GM10266 (cell line): ENCODE measurements around the gene MEF2D.

Source experiments
- DNase-seq: peaks from one replicate; pipeline ENCODE4 v3.0.0; 2012; ENCODE audit errors: extremely low spot score
- TF ChIP-seq, protein P1 (sequence below): IDR thresholded peaks from 2 replicates; pipeline ENCODE4 v1.5.1; 2012; ENCODE audit warnings: mild to moderate bottlenecking, low read depth; ENCODE audit not compliant: control insufficient read depth, insufficient read depth; ENCODE audit errors: missing control alignments

MEF2D gene

GRCh38 chr1:156440654-156441437 lies 59.7 kb downstream of the MEF2D start:
- TF ChIP-seq, protein P1, sequence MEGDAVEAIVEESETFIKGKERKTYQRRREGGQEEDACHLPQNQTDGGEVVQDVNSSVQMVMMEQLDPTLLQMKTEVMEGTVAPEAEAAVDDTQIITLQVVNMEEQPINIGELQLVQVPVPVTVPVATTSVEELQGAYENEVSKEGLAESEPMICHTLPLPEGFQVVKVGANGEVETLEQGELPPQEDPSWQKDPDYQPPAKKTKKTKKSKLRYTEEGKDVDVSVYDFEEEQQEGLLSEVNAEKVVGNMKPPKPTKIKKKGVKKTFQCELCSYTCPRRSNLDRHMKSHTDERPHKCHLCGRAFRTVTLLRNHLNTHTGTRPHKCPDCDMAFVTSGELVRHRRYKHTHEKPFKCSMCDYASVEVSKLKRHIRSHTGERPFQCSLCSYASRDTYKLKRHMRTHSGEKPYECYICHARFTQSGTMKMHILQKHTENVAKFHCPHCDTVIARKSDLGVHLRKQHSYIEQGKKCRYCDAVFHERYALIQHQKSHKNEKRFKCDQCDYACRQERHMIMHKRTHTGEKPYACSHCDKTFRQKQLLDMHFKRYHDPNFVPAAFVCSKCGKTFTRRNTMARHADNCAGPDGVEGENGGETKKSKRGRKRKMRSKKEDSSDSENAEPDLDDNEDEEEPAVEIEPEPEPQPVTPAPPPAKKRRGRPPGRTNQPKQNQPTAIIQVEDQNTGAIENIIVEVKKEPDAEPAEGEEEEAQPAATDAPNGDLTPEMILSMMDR, result no peak

DNA sequence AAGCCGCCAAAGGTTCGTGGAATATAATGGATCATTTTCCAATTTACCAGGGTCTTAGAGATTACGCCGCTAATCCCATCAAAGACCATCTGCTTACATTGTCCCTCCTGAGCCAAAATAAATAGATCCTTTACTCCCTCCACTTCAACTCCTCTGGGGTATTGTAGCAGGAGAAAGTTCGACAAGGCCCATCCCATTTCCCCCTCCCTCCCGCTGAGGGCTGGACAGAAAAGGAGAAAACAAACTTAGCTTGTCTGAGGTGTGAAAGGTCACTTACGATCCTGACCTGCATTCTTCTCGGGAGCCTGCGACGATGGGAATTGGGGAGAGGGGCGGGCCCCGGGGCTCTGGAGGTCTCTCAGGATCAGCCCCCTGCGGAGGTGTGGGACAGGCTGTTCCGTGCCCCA lies 60.8 kb downstream of the MEF2D start:
- no peak for DNase-seq
- TF ChIP-seq, protein P1, result no peak

More at GRCh38 chr1:156440654-156441437, 59.7 kb downstream of the MEF2D start:
- DNase-seq, result no peak

DNA sequence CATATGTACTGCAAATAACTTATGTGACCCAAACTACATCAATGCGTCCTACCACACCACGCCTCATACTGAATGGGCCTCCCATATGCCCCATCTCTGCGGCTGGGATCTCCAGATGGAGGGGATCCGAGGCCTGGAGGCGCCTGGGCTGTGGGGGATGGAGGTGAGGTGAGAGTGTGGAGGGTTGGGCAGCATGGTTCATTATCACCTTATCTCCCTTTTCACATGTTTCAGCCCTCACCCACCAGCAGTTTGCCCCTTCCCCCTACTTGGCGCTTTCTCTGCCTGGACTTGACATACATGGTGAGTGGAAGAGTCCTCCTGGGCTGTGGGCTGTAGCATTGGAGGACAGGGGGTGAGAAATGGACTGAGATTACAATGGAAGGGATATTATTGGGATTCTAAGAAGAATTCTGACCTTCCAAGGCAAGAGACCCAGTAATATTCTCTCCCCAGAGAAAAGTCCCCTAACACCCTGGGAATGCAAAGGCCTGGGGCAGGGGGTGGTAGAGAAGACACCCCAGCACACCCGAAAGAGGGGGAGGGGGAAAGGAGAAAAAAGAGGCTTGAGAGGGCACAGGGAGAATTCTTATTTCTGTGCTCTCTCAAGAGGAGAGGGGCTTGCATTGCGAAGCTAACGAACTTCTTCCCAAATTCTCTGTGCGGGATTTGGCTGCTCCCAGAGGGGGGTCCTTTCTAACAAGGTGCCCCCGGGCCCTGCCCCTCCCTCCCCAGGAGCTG lies 61.4 kb downstream of the MEF2D start:
- no peak for DNase-seq
- TF ChIP-seq, protein P1, result no peak

- DNase-seq, result no peak
- TF ChIP-seq, protein P1, result no peak
Observed at GRCh38 chr1:156438278-156438987, 62.1 kb downstream of the MEF2D start.

- TF ChIP-seq, protein P1, result no peak
Observed at GRCh38 chr1:156437037-156437867, 63.3 kb downstream of the MEF2D start.

DNA sequence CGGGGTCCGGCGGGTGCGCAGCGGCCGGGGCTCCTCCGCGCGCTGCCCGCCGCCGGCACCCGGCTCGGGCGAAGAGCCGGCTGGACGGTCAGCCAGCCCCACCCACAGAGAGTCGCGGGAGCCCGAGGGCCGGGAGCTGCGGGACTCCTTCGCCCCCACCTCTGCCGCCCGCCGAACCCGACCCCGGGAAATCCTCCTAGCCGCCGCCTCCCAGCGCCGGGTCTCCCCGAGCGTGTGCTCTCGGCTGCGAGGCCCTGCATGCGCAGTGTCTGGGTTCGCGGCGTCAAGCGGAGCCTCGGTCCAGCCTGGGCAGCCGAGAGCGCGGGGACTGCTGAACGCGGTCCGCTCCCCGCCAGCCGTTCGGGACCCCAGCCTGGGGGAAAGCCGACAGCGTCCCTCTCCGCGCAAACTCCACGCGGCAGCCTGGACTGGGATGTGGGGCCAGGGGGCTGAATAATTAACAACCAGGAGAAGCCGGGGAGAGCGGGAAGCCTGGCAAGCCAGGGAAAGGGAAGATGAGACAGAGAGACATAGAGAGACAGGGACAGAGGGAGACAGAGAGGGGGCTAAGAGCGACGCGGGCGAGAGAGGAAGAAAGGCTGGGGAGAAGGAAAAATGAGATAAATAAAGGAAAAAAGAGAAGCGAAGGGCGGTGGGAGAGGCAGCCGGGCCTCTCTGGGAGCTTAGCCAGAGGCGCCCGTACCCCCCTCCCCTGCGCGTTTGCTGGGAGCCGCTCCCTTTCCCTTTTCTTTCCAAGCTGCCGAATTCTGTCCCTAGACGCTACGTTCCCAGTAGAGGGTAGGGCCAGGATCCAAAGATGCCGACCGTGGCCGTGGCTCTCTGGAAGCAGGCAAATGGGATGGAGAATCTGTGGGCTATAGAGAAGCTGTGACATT lies 64.2 kb downstream of the MEF2D start:
- no peak for DNase-seq
- TF ChIP-seq, protein P1, result no peak

More at GRCh38 chr1:156437037-156437867, 63.3 kb downstream of the MEF2D start:
- no peak for DNase-seq
